IMR-90 (cell line): ENCODE measurements around the gene EID3.

Source experiments
- CEBPB ChIP-seq: IDR thresholded peaks from 2 replicates; pipeline ENCODE4 v1.6.1; 2012; ENCODE audit warnings: low read depth, low read length, improper control_type of control experiment
- CHD1 ChIP-seq: IDR thresholded peaks from 2 replicates; pipeline ENCODE4 v1.6.1; 2012; ENCODE audit warnings: low read depth, low read length, improper control_type of control experiment
- CTCF ChIP-seq: conservative IDR thresholded peaks from 2 replicates; pipeline ENCODE4 v1.5.1; 2012; ENCODE audit warnings: mild to moderate bottlenecking, low read depth, low read length, improper control_type of control experiment
- ELK1 ChIP-seq: fragments of 150-350 bp; IDR thresholded peaks from 2 replicates; pipeline ENCODE4 v1.6.1; 2016; ENCODE audit warnings: low read depth, mild to moderate bottlenecking, low read length, moderate library complexity, borderline replicate concordance
- FOS ChIP-seq: fragments of 150-350 bp; IDR thresholded peaks from 2 replicates; pipeline ENCODE4 v1.6.1; 2016; ENCODE audit warnings: low read depth, low read length
- MAFK ChIP-seq: IDR thresholded peaks from 2 replicates; pipeline ENCODE4 v1.6.1; 2012; ENCODE audit warnings: low read depth, low read length, improper control_type of control experiment
- MXI1 ChIP-seq: IDR thresholded peaks from 2 replicates; pipeline ENCODE4 v1.6.1; 2012; ENCODE audit warnings: low read depth, mild to moderate bottlenecking, low read length, moderate library complexity, borderline replicate concordance
- POLR2A ChIP-seq: IDR thresholded peaks from 2 replicates; pipeline ENCODE4 v1.6.1; 2012; ENCODE audit warnings: mild to moderate bottlenecking, low read depth, low read length
- RAD21 ChIP-seq: IDR thresholded peaks from 2 replicates; pipeline ENCODE4 v1.6.1; 2012; ENCODE audit warnings: low read length, improper control_type of control experiment
- RFX5 ChIP-seq: IDR thresholded peaks from 2 replicates; pipeline ENCODE4 v1.8.0; 2012; ENCODE audit warnings: low read depth, mild to moderate bottlenecking, low read length, moderate library complexity
- SMC3 ChIP-seq: fragments of 150-350 bp; IDR thresholded peaks from 2 replicates; pipeline ENCODE4 v1.6.1; 2016; ENCODE audit warnings: low read depth, mild to moderate bottlenecking, antibody characterized with exemption, low read length, moderate library complexity
- USF2 ChIP-seq: fragments of 150-350 bp; IDR thresholded peaks from 2 replicates; pipeline ENCODE4 v1.6.1; 2017; ENCODE audit warnings: mild to moderate bottlenecking, antibody characterized with exemption, low read length, low read depth

GRCh38 chr12:104321949-104322348 is 18.4 kb downstream of the EID3 start:
- TF ChIP-seq CTCF (no peak), MXI1 (no peak), POLR2A (no peak), FOS (no peak), RFX5 (no peak), ELK1 (no peak), MAFK (no peak), CEBPB (no peak), RAD21 (no peak), CHD1 (no peak), USF2 (no peak), SMC3 (no peak)
